ENCODE measurements around the gene XPNPEP1.

- TF ChIP-seq POLR2A (IDR thresholded peaks at IDR 0.05) (no peak), CTCF (IDR thresholded peaks at IDR 0.05) (peak in 1 of 4 experiments; percentile 6)
Observed at GRCh38 chr10:109914966-109915365, 8.3 kb downstream of the XPNPEP1 start.
